ENCODE data around the gene KCNAB1.

The KCNAB1 gene

GRCh38 chr3:156461889-156462288 lies 341.5 kb downstream of the KCNAB1 start:
- no peak for FAIRE-seq

- FAIRE-seq, result no peak
Measured at GRCh38 chr3:156463123-156463522, 342.7 kb downstream of the KCNAB1 start.

- FAIRE-seq, result no peak
Measured at GRCh38 chr3:156465194-156465593, 344.8 kb downstream of the KCNAB1 start.

GRCh38 chr3:156469456-156469855 lies 349.1 kb downstream of the KCNAB1 start:
- no peak for FAIRE-seq

GRCh38 chr3:156471431-156471830 lies 351.1 kb downstream of the KCNAB1 start:
- FAIRE-seq, result no peak

GRCh38 chr3:156472150-156472549 lies 351.8 kb downstream of the KCNAB1 start:
- FAIRE-seq, result no peak

GRCh38 chr3:156472684-156473083 lies 352.3 kb downstream of the KCNAB1 start:
- no peak for FAIRE-seq

- no peak for FAIRE-seq
Measured at GRCh38 chr3:156473341-156473740, 353.0 kb downstream of the KCNAB1 start.

- no peak for FAIRE-seq
Measured at GRCh38 chr3:156474560-156475389, 354.4 kb downstream of the KCNAB1 start.

- FAIRE-seq, result no peak
Measured at GRCh38 chr3:156477323-156477722, 356.9 kb downstream of the KCNAB1 start.

GRCh38 chr3:156478891-156479290 lies 358.5 kb downstream of the KCNAB1 start:
- no peak for FAIRE-seq

GRCh38 chr3:156479604-156480003 lies 359.2 kb downstream of the KCNAB1 start:
- FAIRE-seq, result no peak

- FAIRE-seq, result no peak
Measured at GRCh38 chr3:156480949-156481348, 360.6 kb downstream of the KCNAB1 start.

- FAIRE-seq, result no peak
Measured at GRCh38 chr3:156483002-156483401, 362.6 kb downstream of the KCNAB1 start.

- FAIRE-seq, result no peak
Measured at GRCh38 chr3:156483426-156483825, 363.0 kb downstream of the KCNAB1 start.

GRCh38 chr3:156483961-156484787 lies 363.8 kb downstream of the KCNAB1 start:
- no peak for FAIRE-seq

- no peak for FAIRE-seq
Measured at GRCh38 chr3:156488767-156489166, 368.4 kb downstream of the KCNAB1 start.

- FAIRE-seq, result no peak
Measured at GRCh38 chr3:156489462-156489911, 369.1 kb downstream of the KCNAB1 start.

- no peak for FAIRE-seq
Measured at GRCh38 chr3:156491192-156491591, 370.8 kb downstream of the KCNAB1 start.

- FAIRE-seq, result no peak
Measured at GRCh38 chr3:156492801-156493261, 372.5 kb downstream of the KCNAB1 start.

- no peak for FAIRE-seq
Measured at GRCh38 chr3:156493887-156494286, 373.5 kb downstream of the KCNAB1 start.

GRCh38 chr3:156495816-156496215 lies 375.4 kb downstream of the KCNAB1 start:
- FAIRE-seq, result no peak

- no peak for FAIRE-seq
Measured at GRCh38 chr3:156497326-156497725, 376.9 kb downstream of the KCNAB1 start.

- no peak for FAIRE-seq
Measured at GRCh38 chr3:156498307-156498706, 377.9 kb downstream of the KCNAB1 start.
